IPS-NIHi7 (cell line): ENCODE data around the gene GABPB2.

Experiments
- DNase-seq: peaks from one replicate; pipeline ENCODE4 v3.0.0; 2012; ENCODE audit warnings: mixed read lengths; ENCODE audit errors: extremely low spot score

Gene GABPB2

GRCh38 chr1:151070474-151071276, at the start of gene GABPB2:
Gene GABPB2, plus strand, starts transcription at chr1:151070761. Its CDS starts 17,429 bp downstream, at chr1:151088190.
- DNase-seq: peak; percentile 94

DNA sequence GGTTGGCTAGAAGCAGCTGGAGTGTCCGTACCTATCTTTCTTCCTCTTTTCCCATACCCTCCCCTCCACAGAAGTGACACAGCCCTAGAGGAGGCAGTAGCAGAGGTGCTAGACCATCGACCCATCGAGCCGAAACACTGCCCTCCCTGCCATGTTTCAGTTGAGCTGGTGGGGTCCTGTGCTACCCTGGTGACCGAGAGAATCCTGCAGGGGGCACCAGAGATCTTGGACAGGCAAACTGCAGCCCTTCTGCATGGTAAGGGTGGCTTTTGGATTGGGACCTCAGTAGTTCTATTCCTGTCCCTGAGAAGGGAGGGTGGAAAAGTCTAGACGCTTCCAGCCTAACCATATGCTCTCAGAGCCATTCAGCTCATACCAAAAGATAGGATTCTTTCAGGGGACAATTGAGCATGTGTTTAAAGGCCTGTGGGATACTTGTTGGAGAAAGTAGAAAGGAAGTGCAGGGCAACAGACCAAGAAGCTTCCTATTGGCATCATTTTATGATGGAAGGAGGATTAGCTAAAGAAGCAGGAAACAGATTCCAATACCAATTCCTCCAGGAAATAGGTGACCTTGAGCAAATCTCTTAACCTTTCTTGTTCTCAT, 45.9 kb upstream of the GABPB2 start:
- DNase-seq: peak; percentile 95

GRCh38 chr1:151026460-151026859, 44.1 kb upstream of the GABPB2 start:
- DNase-seq: no peak

- DNase-seq: no peak
Observed at GRCh38 chr1:151032164-151032563, 38.4 kb upstream of the GABPB2 start.

GRCh38 chr1:151035167-151035566, 35.4 kb upstream of the GABPB2 start:
- no peak for DNase-seq

DNA sequence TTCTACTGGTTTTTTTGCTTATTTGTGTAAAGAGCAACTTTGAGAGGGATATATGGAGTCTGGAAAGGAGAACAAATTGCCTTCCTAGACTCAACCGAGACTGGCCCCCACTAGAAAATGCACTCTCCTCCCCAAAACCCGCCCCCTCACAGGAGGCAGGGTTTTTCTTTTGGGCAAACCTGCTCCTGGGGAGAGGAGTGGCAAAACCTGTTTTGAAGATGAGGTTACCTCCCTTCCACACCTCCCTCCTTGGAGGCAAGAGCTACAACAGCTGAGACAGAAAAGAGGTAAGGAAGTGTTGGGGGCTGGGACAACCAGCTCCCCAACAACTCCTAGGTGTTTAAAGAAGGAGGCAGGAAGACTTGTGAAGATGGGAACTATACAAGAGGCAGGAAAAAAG, 34.2 kb upstream of the GABPB2 start, which contains the start of gene BNIPL:
TSS of gene BNIPL (plus strand) at position 231 of the 400 bp plus-strand sequence. CDS start at position 371, 140 bp downstream.
- peak; percentile 38 for DNase-seq

- DNase-seq: no peak
Observed at GRCh38 chr1:151037032-151037431, 33.5 kb upstream of the GABPB2 start.

GRCh38 chr1:151039521-151039920, 31.0 kb upstream of the GABPB2 start:
- no peak for DNase-seq

- DNase-seq: no peak
Observed at GRCh38 chr1:151043163-151043562, 27.4 kb upstream of the GABPB2 start.

DNA sequence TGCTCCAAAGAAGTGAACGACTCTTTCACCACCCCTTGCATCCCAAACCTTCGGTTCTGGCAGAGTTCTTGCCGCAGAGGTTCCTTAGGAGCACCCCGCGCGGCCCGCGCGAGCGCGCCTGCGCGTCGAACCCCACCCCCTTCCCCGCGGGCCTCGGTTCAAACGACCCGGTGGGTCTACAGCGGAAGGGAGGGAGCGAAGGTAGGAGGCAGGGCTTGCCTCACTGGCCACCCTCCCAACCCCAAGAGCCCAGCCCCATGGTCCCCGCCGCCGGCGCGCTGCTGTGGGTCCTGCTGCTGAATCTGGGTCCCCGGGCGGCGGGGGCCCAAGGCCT, 23.0 kb upstream of the GABPB2 start, which contains the start of gene C1orf56:
TSS of gene C1orf56 (plus strand) at position 161 of the 334 bp plus-strand sequence. CDS start at position 258, 97 bp downstream.
- DNase-seq: peak; percentile 93

- DNase-seq: peak; percentile 34
Observed at GRCh38 chr1:151047925-151048644, 22.5 kb upstream of the GABPB2 start.

- DNase-seq: peak; percentile 85
Observed at GRCh38 chr1:151048645-151049032, 21.9 kb upstream of the GABPB2 start.

GRCh38 chr1:151049458-151049857, 21.1 kb upstream of the GABPB2 start:
- DNase-seq: no peak

GRCh38 chr1:151050051-151050688, 20.4 kb upstream of the GABPB2 start:
- DNase-seq: no peak

DNA sequence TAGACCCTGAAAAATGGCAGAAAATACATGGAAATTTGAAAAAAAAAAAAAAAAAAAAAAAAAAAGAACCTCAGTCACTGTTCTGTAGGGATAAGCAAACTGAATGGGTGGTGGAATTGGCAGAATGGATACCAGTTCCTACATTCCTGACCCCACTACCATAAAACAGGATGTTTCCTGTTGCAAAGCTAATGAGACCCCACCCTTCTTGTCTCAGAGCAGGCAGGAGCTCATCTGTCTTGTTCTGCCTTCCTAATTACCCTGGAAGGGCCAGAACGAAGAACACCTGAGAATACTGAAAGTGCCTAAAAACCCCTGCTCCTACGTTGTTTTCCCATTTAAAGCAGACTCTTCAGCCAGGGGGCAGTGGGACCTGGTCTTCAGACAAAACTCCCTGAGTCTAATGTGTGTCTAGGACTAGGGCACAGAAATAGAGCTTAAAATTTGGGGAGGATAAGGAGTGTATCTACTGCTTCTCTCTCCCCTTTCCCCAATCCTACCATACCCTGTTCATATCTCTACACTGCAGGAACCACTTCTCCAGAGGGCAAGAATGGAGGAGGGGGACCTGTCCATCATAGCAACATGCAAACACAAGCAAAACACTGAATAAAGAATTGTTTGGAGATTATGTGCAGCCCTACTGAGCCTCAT, 19.1 kb upstream of the GABPB2 start:
- no peak for DNase-seq

- no peak for DNase-seq
Observed at GRCh38 chr1:151054971-151055547, 15.5 kb upstream of the GABPB2 start.

GRCh38 chr1:151055581-151055980, 15.0 kb upstream of the GABPB2 start:
- no peak for DNase-seq

DNA sequence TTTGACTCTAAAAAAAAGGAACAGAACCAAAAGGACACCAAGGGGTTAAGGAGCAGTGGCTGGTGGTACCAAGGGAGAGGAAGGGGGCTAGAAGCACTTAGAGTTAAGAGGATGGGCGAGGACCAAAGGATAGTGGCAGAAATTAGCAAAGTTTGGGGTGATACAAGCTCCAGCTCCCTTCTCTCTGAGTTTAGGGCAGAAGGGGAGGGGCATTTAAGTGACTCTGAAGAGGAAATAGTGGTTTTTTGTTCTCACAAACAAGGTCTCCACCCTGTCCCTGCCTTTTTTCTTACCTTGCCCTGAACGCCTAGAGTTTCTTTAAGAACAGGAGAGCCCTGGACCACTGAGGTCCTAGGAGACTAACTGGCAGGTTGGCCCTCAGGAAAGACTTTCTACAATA, 14.4 kb upstream of the GABPB2 start:
- DNase-seq: no peak

DNA sequence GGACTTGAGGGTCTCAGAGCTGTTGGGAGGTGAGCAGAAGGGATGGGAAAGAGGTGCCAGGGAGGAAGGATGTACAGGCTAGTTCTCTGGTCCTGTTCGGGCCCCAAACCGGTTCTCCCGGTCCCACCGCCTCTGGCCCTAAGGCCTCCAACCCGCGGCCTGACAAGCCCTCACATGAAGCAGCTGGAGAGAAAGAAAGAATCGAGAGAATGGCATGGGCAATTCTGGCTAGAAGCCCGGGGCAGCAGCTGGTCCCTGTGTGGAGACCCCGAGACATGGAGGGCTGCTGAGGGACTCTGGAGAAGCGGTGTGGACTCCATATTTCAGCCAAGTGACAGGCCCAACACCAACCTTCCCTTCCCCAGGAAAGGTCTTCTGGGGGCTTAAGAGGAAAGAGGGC, 11.9 kb upstream of the GABPB2 start:
- peak; percentile 47 for DNase-seq

GRCh38 chr1:151059109-151060006, 11.2 kb upstream of the GABPB2 start, which contains the start of gene CDC42SE1:
Gene CDC42SE1, minus strand, starts transcription at chr1:151059622. Its CDS starts 3,892 bp downstream, at chr1:151055730.
- DNase-seq: peak; percentile 90
